Activated naive CD8-positive, alpha-beta T cell treated with anti-CD3 and anti-CD28 coated beads, Interleukin-2, amount 50 U/mL, for 24 hours (primary cell): ENCODE results near the gene TBX2.

Source experiments
- ATAC-seq: fragments of 150-1000 bp; cut with Tn5 transposase; one replicate; pipeline ENCODE4 v1.10.0; 2021
- DNase-seq: peaks from one replicate; pipeline ENCODE4 v3.0.0; 2021
- H3K27ac Mint-ChIP-seq: one replicate; pipeline ENCODE4 v1.8.0; 2021; ENCODE audit warnings: mild to moderate bottlenecking, mixed read lengths
- H3K27me3 Mint-ChIP-seq: one replicate; pipeline ENCODE4 v1.8.0; 2021; ENCODE audit warnings: mixed read lengths
- H3K36me3 Mint-ChIP-seq: one replicate; pipeline ENCODE4 v1.8.0; 2021; ENCODE audit warnings: low read depth, mixed read lengths
- H3K4me1 Mint-ChIP-seq: one replicate; pipeline ENCODE4 v1.8.0; 2021; ENCODE audit warnings: mixed read lengths
- H3K4me3 Mint-ChIP-seq: one replicate; pipeline ENCODE4 v1.8.0; 2021; ENCODE audit warnings: mild to moderate bottlenecking, moderate library complexity, mixed read lengths
- H3K9me3 Mint-ChIP-seq: one replicate; pipeline ENCODE4 v1.8.0; 2021; ENCODE audit warnings: mixed read lengths

Gene TBX2

GRCh38 chr17:61408151-61409041 is 8.8 kb downstream of the TBX2 start:
- Mint-ChIP-seq H3K4me1 (peaks cover 30% of the 10 kb centered on the region), H3K27me3 (peaks cover 58% of the 10 kb centered on the region), H3K9me3 (no peaks in the 10 kb centered on the region), H3K36me3 (no peaks in the 10 kb centered on the region), H3K27ac (no peak overlapping the region), H3K4me3 (peak overlapping the region; percentile 29)
- DNase-seq (no peak), ATAC-seq (no peak)

GRCh38 chr17:61409301-61410112 is 9.9 kb downstream of the TBX2 start:
- no peak overlapping the region for H3K27ac Mint-ChIP-seq
- peak; percentile 53 for DNase-seq
- peak overlapping the region; percentile 65 for H3K4me3 Mint-ChIP-seq
- H3K27me3 Mint-ChIP-seq: peaks cover 53% of the 10 kb centered on the region
- peak; percentile 18 for ATAC-seq
- H3K4me1 Mint-ChIP-seq: peaks cover 21% of the 10 kb centered on the region
- H3K36me3 Mint-ChIP-seq: no peaks in the 10 kb centered on the region
- no peaks in the 10 kb centered on the region for H3K9me3 Mint-ChIP-seq

DNA sequence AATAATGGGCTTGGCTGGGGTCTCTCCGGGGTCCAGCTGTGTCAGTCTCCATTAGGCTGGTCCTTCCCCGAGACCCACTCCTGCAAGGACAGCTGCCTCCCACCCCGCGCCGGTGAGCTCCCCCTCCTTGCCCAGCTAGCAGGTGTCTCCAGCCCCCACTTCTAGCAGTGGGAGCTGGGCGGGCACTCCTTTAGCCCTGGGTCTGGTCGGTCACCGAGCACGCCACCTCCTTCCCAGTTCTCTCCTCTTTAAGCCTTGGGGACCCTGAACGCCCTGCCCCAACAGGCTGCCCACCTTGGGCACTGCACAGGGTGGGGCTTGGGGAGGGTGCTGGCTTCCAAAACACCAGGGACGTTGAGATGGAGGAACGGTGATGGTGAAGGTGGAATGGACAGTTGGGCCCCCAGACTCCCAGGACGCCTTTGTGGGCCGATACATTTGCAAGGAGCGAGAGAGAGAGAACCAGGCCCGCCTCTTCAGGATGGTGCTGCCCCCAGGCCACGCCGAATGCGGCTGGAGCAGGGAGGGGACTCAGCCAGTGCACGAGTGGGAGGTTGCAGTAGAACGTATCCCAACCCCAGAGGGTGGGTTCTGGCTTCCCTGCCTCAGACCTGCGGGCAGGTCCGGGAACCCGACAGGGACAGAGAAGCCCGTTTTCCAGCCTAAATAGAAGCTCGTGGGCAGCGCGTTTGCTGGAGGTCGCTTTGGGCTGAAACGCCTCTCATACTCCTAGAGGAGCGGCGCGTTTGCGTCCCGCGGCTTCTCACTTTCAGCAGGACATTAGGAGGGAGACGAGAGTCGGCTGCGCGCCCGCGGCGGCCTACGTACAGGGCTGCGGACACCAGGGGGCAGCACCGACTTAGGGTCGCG is 10.7 kb downstream of the TBX2 start:
- Mint-ChIP-seq H3K27me3 (peaks cover 51% of the 10 kb centered on the region), H3K9me3 (no peaks in the 10 kb centered on the region), H3K4me3 (peak overlapping the region; percentile 65), H3K27ac (no peak overlapping the region), H3K4me1 (peaks cover 18% of the 10 kb centered on the region), H3K36me3 (no peaks in the 10 kb centered on the region)
- ATAC-seq: no peak
- peak; percentile 83 for DNase-seq

- H3K27me3 Mint-ChIP-seq: peaks cover 52% of the 10 kb centered on the region
- H3K4me3 Mint-ChIP-seq: no peak overlapping the region
- H3K36me3 Mint-ChIP-seq: no peaks in the 10 kb centered on the region
- H3K27ac Mint-ChIP-seq: no peak overlapping the region
- ATAC-seq (no peak), DNase-seq (no peak)
- no peaks in the 10 kb centered on the region for H3K9me3 Mint-ChIP-seq
- peaks cover 18% of the 10 kb centered on the region for H3K4me1 Mint-ChIP-seq
Observed at GRCh38 chr17:61411011-61411260, 11.3 kb downstream of the TBX2 start.

DNA sequence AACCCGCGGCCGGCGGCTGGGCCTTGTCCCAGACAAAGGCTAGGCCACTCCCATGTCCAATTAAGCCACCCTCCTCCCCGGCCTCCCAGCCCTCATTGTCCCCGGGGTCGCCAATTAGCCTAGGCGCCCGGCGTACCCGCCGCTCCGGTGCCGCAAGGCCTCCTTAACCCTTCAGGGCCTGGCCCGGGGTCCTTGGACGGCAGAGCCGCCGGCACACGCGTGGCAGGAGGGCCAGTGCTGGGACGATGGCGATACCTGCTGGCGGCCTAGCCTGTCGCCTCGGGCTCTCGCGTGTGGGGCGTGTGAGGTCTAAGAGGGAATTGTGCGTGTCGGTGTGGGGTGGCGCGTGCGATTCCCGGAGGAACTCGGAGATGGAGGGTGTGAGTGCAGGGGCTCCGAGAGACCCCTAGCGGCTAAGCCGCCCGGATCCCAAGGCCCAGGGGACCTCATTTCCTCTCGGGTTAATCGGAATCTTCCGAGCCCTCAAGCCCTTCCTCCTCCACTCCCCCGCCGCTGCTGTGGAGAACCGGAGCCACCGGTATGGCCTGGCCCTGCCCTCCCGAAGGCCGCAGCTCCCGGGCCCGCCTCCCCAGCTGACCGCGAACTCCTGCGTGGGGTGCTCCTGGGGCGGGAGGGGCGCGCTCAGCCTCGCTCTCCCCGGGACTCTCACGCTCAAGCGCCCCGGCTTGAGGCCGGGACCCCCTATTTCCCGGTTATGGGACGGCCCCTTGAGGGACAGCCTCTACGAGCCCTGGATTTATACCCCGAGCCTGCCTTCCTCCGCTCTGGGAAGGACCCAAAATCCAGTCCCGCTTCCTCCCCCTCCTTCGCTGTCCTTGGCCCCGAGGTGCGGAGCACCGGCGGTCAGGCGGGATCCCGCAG is 11.9 kb downstream of the TBX2 start:
- no peaks in the 10 kb centered on the region for H3K36me3 Mint-ChIP-seq
- peaks cover 51% of the 10 kb centered on the region for H3K27me3 Mint-ChIP-seq
- H3K4me1 Mint-ChIP-seq: peaks cover 18% of the 10 kb centered on the region
- ATAC-seq (no peak), DNase-seq (no peak)
- no peak overlapping the region for H3K27ac Mint-ChIP-seq
- H3K9me3 Mint-ChIP-seq: no peaks in the 10 kb centered on the region
- peak overlapping the region; percentile 56 for H3K4me3 Mint-ChIP-seq

- peak overlapping the region; percentile 36 for H3K4me3 Mint-ChIP-seq
- no peaks in the 10 kb centered on the region for H3K9me3 Mint-ChIP-seq
- no peaks in the 10 kb centered on the region for H3K36me3 Mint-ChIP-seq
- no peak overlapping the region for H3K27ac Mint-ChIP-seq
- peaks cover 46% of the 10 kb centered on the region for H3K27me3 Mint-ChIP-seq
- peaks cover 18% of the 10 kb centered on the region for H3K4me1 Mint-ChIP-seq
- ATAC-seq (peak; percentile 68), DNase-seq (peak; percentile 83)
Observed at GRCh38 chr17:61412143-61412859, 12.7 kb downstream of the TBX2 start.

DNA sequence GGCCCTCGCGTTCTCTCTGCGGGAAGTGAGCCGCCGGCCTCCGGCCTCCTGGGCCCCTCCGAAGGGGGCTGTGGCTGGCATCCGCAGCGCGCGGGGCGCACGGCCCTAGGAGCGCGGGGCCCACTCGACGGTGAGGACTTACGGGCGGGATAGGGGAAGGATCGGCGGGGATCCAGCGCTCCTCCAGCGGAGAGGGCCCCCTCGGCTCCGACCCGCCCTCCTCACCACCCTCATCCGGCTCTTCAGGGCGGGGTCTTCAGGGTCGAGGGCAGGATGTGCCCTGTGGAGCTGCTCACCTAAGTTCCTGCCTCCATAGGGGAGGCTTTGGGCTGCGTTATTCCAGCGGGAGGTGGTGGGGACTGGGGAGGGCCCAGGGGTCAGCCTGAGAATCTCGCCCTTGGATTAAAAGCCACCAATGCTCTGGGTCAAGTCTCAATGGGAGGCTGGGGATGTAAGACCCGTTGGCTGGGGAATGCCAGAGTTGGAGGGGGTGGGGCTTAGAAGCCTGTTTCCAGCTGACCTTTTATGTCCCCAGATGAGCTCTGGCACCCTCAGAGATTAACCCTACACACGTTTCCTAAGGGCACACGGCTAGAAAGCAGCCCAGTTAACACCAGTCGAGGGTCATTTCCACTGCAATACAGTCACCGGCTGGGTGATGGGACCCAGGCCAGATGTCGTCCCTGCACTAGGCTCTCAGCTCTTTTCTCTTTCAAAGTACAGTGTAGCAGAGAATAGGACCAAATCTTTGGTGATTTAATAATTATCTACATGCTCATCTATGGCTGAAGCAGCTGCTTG is 13.4 kb downstream of the TBX2 start:
- Mint-ChIP-seq H3K27me3 (peaks cover 43% of the 10 kb centered on the region), H3K4me1 (peaks cover 16% of the 10 kb centered on the region), H3K27ac (no peak overlapping the region), H3K9me3 (no peaks in the 10 kb centered on the region), H3K36me3 (no peaks in the 10 kb centered on the region), H3K4me3 (no peak overlapping the region)
- DNase-seq (no peak), ATAC-seq (no peak)

DNA sequence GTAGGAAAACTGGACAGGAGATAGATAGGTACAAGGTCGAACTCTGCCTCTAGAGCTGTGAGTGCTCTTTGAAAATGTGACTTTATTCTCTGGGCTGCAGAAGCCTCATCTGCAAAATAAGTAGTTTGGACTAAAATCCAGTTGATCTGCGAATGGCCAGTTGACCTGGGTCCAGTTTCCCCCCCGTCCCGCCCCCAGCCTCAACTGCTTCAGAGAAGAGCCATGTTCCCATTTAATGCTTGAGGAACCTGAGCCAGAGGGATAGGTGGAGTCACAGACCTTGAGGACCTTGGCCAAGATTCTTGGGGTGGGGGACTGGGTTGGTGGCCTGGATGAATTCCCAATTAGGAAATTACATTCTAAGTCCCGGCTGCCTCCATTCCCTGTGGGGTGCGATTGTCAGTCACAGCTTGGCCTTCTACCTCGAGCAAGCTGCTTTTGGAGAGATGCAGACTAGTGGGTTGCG is 14.1 kb downstream of the TBX2 start:
- Mint-ChIP-seq H3K4me1 (peaks cover 13% of the 10 kb centered on the region), H3K36me3 (no peaks in the 10 kb centered on the region), H3K4me3 (no peak overlapping the region), H3K9me3 (no peaks in the 10 kb centered on the region), H3K27me3 (peaks cover 40% of the 10 kb centered on the region), H3K27ac (no peak overlapping the region)
- ATAC-seq: no peak
- no peak for DNase-seq

DNA sequence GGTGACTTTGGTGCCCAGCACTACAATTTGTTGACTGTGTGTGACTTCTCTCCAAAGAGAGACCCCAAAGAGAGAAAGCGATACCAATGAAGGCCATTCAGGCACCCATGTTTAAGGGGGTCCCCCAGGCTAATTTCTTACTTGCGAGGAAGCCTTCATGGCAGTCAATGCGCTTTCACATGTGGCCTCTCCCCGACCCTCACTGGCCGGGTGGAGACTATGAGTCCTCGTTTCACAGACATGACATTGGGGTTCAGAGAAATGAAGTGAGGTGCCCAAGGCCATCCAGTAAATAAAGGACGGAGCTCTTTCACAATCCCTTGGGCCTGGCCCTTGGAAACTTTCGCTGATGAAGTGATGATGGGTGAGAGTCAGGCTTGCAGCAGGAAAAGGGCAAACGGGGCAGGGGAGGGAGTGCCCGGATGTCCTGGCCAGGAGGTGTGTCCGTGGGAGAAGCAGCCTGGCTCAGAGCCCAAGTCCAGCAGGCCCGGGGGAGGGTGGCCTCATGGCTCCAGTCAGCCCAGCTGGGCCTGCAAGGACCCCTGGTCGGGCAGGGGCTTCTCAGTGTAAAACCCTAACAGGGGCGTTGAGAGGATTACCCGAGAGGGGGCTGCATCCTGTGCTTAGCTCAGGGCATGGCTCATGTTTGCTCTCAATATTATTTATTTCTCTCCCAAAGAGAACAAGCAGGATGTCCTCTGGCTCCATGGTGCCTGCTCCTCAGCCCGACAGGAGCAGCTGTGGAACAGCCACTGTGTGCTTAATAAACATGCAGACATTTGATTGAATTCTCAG is 14.7 kb downstream of the TBX2 start:
- ATAC-seq: no peak
- peaks cover 11% of the 10 kb centered on the region for H3K4me1 Mint-ChIP-seq
- DNase-seq: no peak
- peaks cover 41% of the 10 kb centered on the region for H3K27me3 Mint-ChIP-seq
- no peaks in the 10 kb centered on the region for H3K9me3 Mint-ChIP-seq
- no peaks in the 10 kb centered on the region for H3K36me3 Mint-ChIP-seq
- H3K27ac Mint-ChIP-seq: no peak overlapping the region
- no peak overlapping the region for H3K4me3 Mint-ChIP-seq

GRCh38 chr17:61414936-61415251 is 15.3 kb downstream of the TBX2 start:
- Mint-ChIP-seq H3K27ac (no peak overlapping the region), H3K27me3 (peaks cover 40% of the 10 kb centered on the region), H3K4me1 (peaks cover 9% of the 10 kb centered on the region), H3K4me3 (no peak overlapping the region), H3K36me3 (no peaks in the 10 kb centered on the region), H3K9me3 (no peaks in the 10 kb centered on the region)
- ATAC-seq (no peak), DNase-seq (no peak)

- ATAC-seq (no peak), DNase-seq (no peak)
- no peaks in the 10 kb centered on the region for H3K36me3 Mint-ChIP-seq
- H3K4me1 Mint-ChIP-seq: peaks cover 3% of the 10 kb centered on the region
- no peak overlapping the region for H3K4me3 Mint-ChIP-seq
- peaks cover 38% of the 10 kb centered on the region for H3K27me3 Mint-ChIP-seq
- H3K27ac Mint-ChIP-seq: no peak overlapping the region
- no peaks in the 10 kb centered on the region for H3K9me3 Mint-ChIP-seq
Observed at GRCh38 chr17:61415374-61416210, 15.9 kb downstream of the TBX2 start.

- no peaks in the 10 kb centered on the region for H3K9me3 Mint-ChIP-seq
- H3K36me3 Mint-ChIP-seq: no peaks in the 10 kb centered on the region
- peaks cover 2% of the 10 kb centered on the region for H3K4me1 Mint-ChIP-seq
- no peak overlapping the region for H3K4me3 Mint-ChIP-seq
- DNase-seq (no peak), ATAC-seq (no peak)
- H3K27me3 Mint-ChIP-seq: peaks cover 36% of the 10 kb centered on the region
- no peak overlapping the region for H3K27ac Mint-ChIP-seq
Observed at GRCh38 chr17:61416211-61416539, 16.5 kb downstream of the TBX2 start.
